OCI-LY3 (cell line): ENCODE results near the gene FBXO48.
A peak's percentile ranks its signal among the peaks of the same experiment; 100 is the strongest.

Experiments
- H2AFZ ChIP-seq: fragments of 200-600, 300-600 bp; shearing (Covaris generic); 2 replicates; pipeline ENCODE4 v1.6.0; 2014; ENCODE audit warnings: antibody characterized with exemption, low read depth, low read length
- H3K27ac ChIP-seq: fragments of 200-600, 300-600 bp; sonication (generic); 2 replicates; pipeline ENCODE4 v1.5.1; 2014; ENCODE audit warnings: mild to moderate bottlenecking, low read length, moderate library complexity, mixed read lengths
- H3K27me3 ChIP-seq: fragments of 200-600, 300-600 bp; sonication (generic); 2 replicates; pipeline ENCODE4 v1.6.1; 2014; ENCODE audit warnings: low read depth, low read length, mixed read lengths
- H3K36me3 ChIP-seq: fragments of 200-600, 300-600 bp; sonication (generic); replicated peaks from 2 replicates; pipeline ENCODE3; 2014; ENCODE audit warnings: low read depth, low read length, mixed read lengths
- H3K4me1 ChIP-seq: fragments of 300-600, 200-600 bp; sonication (generic); 2 replicates; pipeline ENCODE4 v1.6.1; 2014; ENCODE audit warnings: low read length, mixed read lengths
- H3K4me2 ChIP-seq: fragments of 200-600, 300-600 bp; sonication (generic); 2 replicates; pipeline ENCODE4 v1.6.1; 2014; ENCODE audit warnings: low read length, mixed read lengths
- H3K4me3 ChIP-seq: fragments of 300-600, 200-600 bp; sonication (generic); 2 replicates; pipeline ENCODE4 v1.5.1; 2014; ENCODE audit warnings: antibody characterized with exemption, mild to moderate bottlenecking, low read length, moderate library complexity
- H3K79me2 ChIP-seq: fragments of 300-600, 200-600 bp; shearing (Covaris generic); 2 replicates; pipeline ENCODE4 v1.6.1; 2014; ENCODE audit warnings: mild to moderate bottlenecking, low read length, mixed read lengths
- H3K9ac ChIP-seq: fragments of 300-600, 200-600 bp; shearing (Covaris generic); 2 replicates; pipeline ENCODE4 v1.6.0; 2014; ENCODE audit warnings: mild to moderate bottlenecking, low read length, moderate library complexity
- H3K9me3 ChIP-seq: fragments of 200-600, 300-600 bp; shearing (Covaris generic); 2 replicates; pipeline ENCODE4 v1.6.1; 2014; ENCODE audit warnings: low read length, mixed read lengths; ENCODE audit not compliant: insufficient read depth
- H4K20me1 ChIP-seq: fragments of 200-600, 300-600 bp; sonication (generic); 2 replicates; pipeline ENCODE4 v1.6.1; 2016; ENCODE audit warnings: low read length, mixed read lengths; ENCODE audit not compliant: insufficient read depth
- CTCF ChIP-seq: fragments of 200-600, 300-600 bp; sonication (generic); IDR thresholded peaks from 2 replicates; pipeline ENCODE4 v1.5.1; 2014; ENCODE audit warnings: antibody characterized with exemption, low read length, low read depth
- EZH2phosphoT487 ChIP-seq: fragments of 200-600 bp; shearing (Covaris generic); IDR thresholded peaks from 2 replicates; pipeline ENCODE4 v1.6.1; 2018; ENCODE audit warnings: antibody characterized with exemption, mixed run types, low read depth

Gene FBXO48

GRCh38 chr2:68454719-68455118 lies 12.4 kb downstream of the FBXO48 start:
- Histone ChIP-seq H3K79me2 (no peaks in the 10 kb centered on the region), H2AFZ (no peak overlapping the region), H3K27ac (no peak overlapping the region), H3K9me3 (no peaks in the 10 kb centered on the region), H4K20me1 (no peaks in the 10 kb centered on the region), H3K4me2 (no peak overlapping the region), H3K36me3 (no peaks in the 10 kb centered on the region), H3K4me3 (no peak overlapping the region), H3K9ac (no peak overlapping the region), H3K27me3 (no peaks in the 10 kb centered on the region), H3K4me1 (no peaks in the 10 kb centered on the region; the same call in 1 of the 2 replicates)
- TF ChIP-seq CTCF (no peak), EZH2phosphoT487 (no peak)

- Histone ChIP-seq H3K4me2 (no peak overlapping the region), H3K36me3 (no peaks in the 10 kb centered on the region), H3K27ac (no peak overlapping the region)
Measured at GRCh38 chr2:68453761-68454360, 13.2 kb downstream of the FBXO48 start.

GRCh38 chr2:68452158-68452900 lies 14.8 kb downstream of the FBXO48 start:
- H3K9me3 ChIP-seq, result no peaks in the 10 kb centered on the region
- H2AFZ ChIP-seq, result no peak overlapping the region
- TF ChIP-seq CTCF (no peak), EZH2phosphoT487 (no peak)
- H3K79me2 ChIP-seq, result no peaks in the 10 kb centered on the region
- no peaks in the 10 kb centered on the region; the same call in 1 of the 2 replicates for H3K4me1 ChIP-seq
- H3K4me3 ChIP-seq, result no peak overlapping the region
- H3K27me3 ChIP-seq, result no peaks in the 10 kb centered on the region
- H3K9ac ChIP-seq, result no peak overlapping the region
- no peaks in the 10 kb centered on the region for H4K20me1 ChIP-seq
- H3K27ac ChIP-seq, result no peak overlapping the region
- no peak overlapping the region for H3K4me2 ChIP-seq
- no peaks in the 10 kb centered on the region for H3K36me3 ChIP-seq

More at GRCh38 chr2:68453761-68454360, 13.2 kb downstream of the FBXO48 start:
- no peaks in the 10 kb centered on the region for H3K79me2 ChIP-seq
- no peaks in the 10 kb centered on the region; the same call in 1 of the 2 replicates for H3K4me1 ChIP-seq
- no peaks in the 10 kb centered on the region for H3K9me3 ChIP-seq
- H3K27me3 ChIP-seq, result no peaks in the 10 kb centered on the region
- peak overlapping the region; percentile 59 for H2AFZ ChIP-seq
- no peak for TF ChIP-seq EZH2phosphoT487
- TF ChIP-seq CTCF, result no peak
- no peak overlapping the region for H3K4me3 ChIP-seq
- no peaks in the 10 kb centered on the region for H4K20me1 ChIP-seq
- H3K9ac ChIP-seq, result no peak overlapping the region
